HUES6 (cell line): ENCODE data around the gene MXI1.
A peak's percentile ranks its signal among the peaks of the same experiment; 100 is the strongest.

Experiments used
- H3K27ac ChIP-seq: 2 replicates; pipeline ENCODE4 v1.7.0; 2013; ENCODE audit warnings: low read depth, mild to moderate bottlenecking, low read length, inconsistent platforms
- H3K27me3 ChIP-seq: 2 replicates; pipeline ENCODE4 v1.6.1; 2013; ENCODE audit warnings: low read length; ENCODE audit not compliant: control insufficient read depth, insufficient read depth
- H3K36me3 ChIP-seq: 2 replicates; pipeline ENCODE4 v1.6.1; 2013; ENCODE audit warnings: low read length; ENCODE audit not compliant: control insufficient read depth, insufficient read depth
- H3K4me1 ChIP-seq: 2 replicates; pipeline ENCODE4 v1.6.1; 2013; ENCODE audit warnings: low read length; ENCODE audit not compliant: control insufficient read depth, insufficient read depth
- H3K4me3 ChIP-seq: 2 replicates; pipeline ENCODE4 v1.5.1; 2013; ENCODE audit warnings: low read depth, low read length
- H3K9ac ChIP-seq: one replicate; pipeline ENCODE4 v1.6.1; 2013; ENCODE audit warnings: mild to moderate bottlenecking, low read length
- H3K9me3 ChIP-seq: 2 replicates; pipeline ENCODE4 v1.6.1; 2013; ENCODE audit warnings: low read depth, low read length; ENCODE audit not compliant: control insufficient read depth, insufficient read depth

Gene MXI1

GRCh38 chr10:110305767-110306451, 98.5 kb downstream of the MXI1 start:
- Histone ChIP-seq H3K4me3 (0 out of 2 replicates have a peak overlapping the region, but pooled peaks have one; percentile 8), H3K9me3 (no peaks in the 10 kb centered on the region), H3K36me3 (peaks cover 31% of the 10 kb centered on the region), H3K9ac (peak overlapping the region; percentile 50), H3K4me1 (peaks cover 12% of the 10 kb centered on the region), H3K27ac (no peak overlapping the region), H3K27me3 (no peaks in the 10 kb centered on the region)

- H3K27me3 ChIP-seq, result no peaks in the 10 kb centered on the region
- no peak overlapping the region for H3K27ac ChIP-seq
- peaks cover 12% of the 10 kb centered on the region for H3K4me1 ChIP-seq
- H3K9me3 ChIP-seq, result no peaks in the 10 kb centered on the region
- no peak overlapping the region for H3K4me3 ChIP-seq
- H3K9ac ChIP-seq, result no peak overlapping the region
- H3K36me3 ChIP-seq, result peaks cover 26% of the 10 kb centered on the region
Measured at GRCh38 chr10:110306452-110306768, 99.0 kb downstream of the MXI1 start.

GRCh38 chr10:110307805-110308204, 100.4 kb downstream of the MXI1 start:
- no peak overlapping the region for H3K9ac ChIP-seq
- H3K36me3 ChIP-seq, result peaks cover 12% of the 10 kb centered on the region
- H3K4me1 ChIP-seq, result peaks cover 16% of the 10 kb centered on the region
- no peak overlapping the region for H3K4me3 ChIP-seq
- H3K27me3 ChIP-seq, result no peaks in the 10 kb centered on the region
- no peak overlapping the region for H3K27ac ChIP-seq
- H3K9me3 ChIP-seq, result no peaks in the 10 kb centered on the region

DNA sequence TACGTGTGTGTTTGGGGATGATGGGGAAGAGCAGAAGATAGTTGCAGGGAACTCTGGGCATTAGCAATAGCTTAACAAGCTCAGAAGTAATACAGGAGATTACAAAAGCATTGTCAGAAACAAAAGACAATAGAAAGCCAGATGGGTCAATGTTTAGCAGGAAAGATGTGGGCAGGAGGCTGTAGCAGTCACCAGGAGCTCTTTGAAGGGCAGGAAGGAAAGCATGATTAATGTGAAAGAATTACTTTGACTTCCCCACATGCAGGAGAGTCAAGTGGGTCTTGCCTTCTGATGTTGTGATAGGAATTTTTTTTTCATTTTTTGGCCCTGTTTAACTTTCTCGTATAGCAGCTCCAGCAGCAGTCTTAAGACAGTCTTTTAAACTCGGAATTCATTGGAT, 103.3 kb downstream of the MXI1 start:
- Histone ChIP-seq H3K27me3 (no peaks in the 10 kb centered on the region), H3K27ac (no peak overlapping the region)

DNA sequence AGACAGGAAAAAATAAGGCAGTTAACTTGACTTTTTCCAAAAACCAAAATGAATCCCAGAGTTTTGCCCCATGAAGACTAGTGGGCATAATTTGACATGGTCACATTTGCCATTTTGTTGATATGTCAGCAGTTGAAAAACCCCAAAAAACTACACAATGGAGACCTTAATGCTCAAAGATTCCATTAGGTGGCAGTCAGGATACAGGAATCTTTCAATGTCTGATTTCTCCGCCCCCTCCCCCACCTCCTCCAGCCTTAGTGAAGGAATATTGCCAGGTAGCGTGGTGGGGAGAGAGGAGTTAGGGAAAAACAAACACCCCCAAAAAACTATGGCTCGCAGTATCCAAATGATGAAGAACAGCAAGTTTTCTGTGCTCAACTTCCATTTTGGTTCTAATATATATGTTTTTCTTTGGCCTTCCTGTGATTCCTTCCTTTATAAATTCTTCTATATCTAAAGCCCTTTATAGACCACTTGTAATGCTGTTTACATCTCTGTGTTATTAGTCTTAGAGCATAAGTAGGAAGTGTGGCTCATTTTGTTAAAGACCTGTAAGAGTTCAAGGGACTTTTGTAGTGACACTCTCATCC, 104.0 kb downstream of the MXI1 start:
- Histone ChIP-seq H3K4me3 (no peak overlapping the region), H3K9me3 (no peaks in the 10 kb centered on the region), H3K27me3 (no peaks in the 10 kb centered on the region), H3K4me1 (peaks cover 6% of the 10 kb centered on the region), H3K27ac (no peak overlapping the region), H3K9ac (no peak overlapping the region), H3K36me3 (no peaks in the 10 kb centered on the region)

More for the DNA sequence above, 103.3 kb downstream of the MXI1 start:
- no peaks in the 10 kb centered on the region for H3K9me3 ChIP-seq
- no peak overlapping the region for H3K4me3 ChIP-seq
- H3K4me1 ChIP-seq, result peaks cover 6% of the 10 kb centered on the region
- H3K9ac ChIP-seq, result no peak overlapping the region
- H3K36me3 ChIP-seq, result no peaks in the 10 kb centered on the region

- no peak overlapping the region for H3K9ac ChIP-seq
Measured at GRCh38 chr10:110312206-110312605, 104.8 kb downstream of the MXI1 start.

GRCh38 chr10:110313674-110314073, 106.3 kb downstream of the MXI1 start:
- Histone ChIP-seq H3K27ac (no peak overlapping the region), H3K4me3 (no peak overlapping the region), H3K27me3 (no peaks in the 10 kb centered on the region), H3K9ac (no peak overlapping the region), H3K4me1 (peaks cover 10% of the 10 kb centered on the region), H3K9me3 (no peaks in the 10 kb centered on the region), H3K36me3 (no peaks in the 10 kb centered on the region)

More at GRCh38 chr10:110312206-110312605, 104.8 kb downstream of the MXI1 start:
- Histone ChIP-seq H3K27ac (no peak overlapping the region), H3K9me3 (no peaks in the 10 kb centered on the region), H3K27me3 (no peaks in the 10 kb centered on the region), H3K4me1 (peaks cover 6% of the 10 kb centered on the region), H3K36me3 (no peaks in the 10 kb centered on the region), H3K4me3 (no peak overlapping the region)

DNA sequence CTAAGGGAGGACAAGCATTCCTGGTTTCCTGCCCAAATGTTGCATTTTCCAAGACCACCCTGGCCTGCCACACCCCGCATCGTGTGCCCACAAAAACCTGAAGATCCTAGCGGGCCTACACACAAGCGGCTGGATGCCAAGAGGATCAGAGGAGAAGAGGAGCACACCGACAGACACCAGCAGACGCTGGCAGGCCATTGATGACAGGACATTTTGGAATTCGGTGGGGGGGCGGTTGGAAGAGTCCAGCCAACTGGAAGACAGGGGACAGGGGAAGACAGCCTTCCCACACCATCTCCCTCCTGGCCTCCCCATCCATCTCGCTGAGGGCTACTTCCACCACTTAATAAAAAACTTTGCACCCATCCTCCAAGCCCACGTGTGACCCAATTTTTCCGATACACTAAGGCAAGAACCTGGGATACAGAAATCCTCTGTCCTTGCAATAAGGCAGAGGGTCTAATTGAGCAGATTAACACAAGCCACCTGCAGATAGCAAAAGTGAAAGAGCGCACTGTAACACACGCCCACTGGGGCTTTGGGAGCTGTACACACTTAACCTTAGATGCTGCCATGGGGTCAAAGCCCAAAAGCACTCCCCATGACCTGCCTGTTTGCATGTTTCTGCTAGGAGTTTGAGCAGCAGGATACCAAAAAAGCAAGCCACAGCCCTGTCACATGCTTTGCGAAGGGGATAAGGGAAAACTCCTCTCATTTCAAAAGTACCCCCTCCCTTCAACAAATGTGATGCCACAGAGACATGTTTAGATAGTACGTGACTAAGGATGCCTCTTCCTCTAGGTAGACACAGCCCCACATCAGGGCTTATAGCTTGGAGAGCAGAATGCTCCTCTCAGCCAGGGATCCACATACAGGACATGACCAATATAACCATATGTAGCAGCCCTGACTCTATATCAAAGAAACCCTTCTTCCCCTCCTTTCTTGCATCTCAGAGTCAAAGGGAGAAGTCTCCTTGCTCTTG, 110.8 kb downstream of the MXI1 start:
- H3K4me1 ChIP-seq, result peaks cover 8% of the 10 kb centered on the region; the same call in 1 of the 2 replicates
- H3K27ac ChIP-seq, result no peak overlapping the region
- peaks cover 18% of the 10 kb centered on the region; the same call in 1 of the 2 replicates for H3K9me3 ChIP-seq
- no peak overlapping the region for H3K4me3 ChIP-seq
- H3K9ac ChIP-seq, result no peak overlapping the region
- no peaks in the 10 kb centered on the region for H3K27me3 ChIP-seq
- H3K36me3 ChIP-seq, result no peaks in the 10 kb centered on the region

- Histone ChIP-seq H3K27me3 (no peaks in the 10 kb centered on the region), H3K27ac (no peak overlapping the region), H3K4me1 (peaks cover 8% of the 10 kb centered on the region; the same call in 1 of the 2 replicates), H3K36me3 (no peaks in the 10 kb centered on the region), H3K9ac (no peak overlapping the region), H3K9me3 (peaks cover 18% of the 10 kb centered on the region; the same call in 1 of the 2 replicates), H3K4me3 (no peak overlapping the region)
Measured at GRCh38 chr10:110321869-110322620, 114.6 kb downstream of the MXI1 start.

GRCh38 chr10:110323503-110323902, 116.1 kb downstream of the MXI1 start:
- H3K36me3 ChIP-seq, result no peaks in the 10 kb centered on the region
- H3K9me3 ChIP-seq, result peaks cover 20% of the 10 kb centered on the region
- H3K27me3 ChIP-seq, result no peaks in the 10 kb centered on the region
- H3K9ac ChIP-seq, result no peak overlapping the region
- H3K27ac ChIP-seq, result no peak overlapping the region
- H3K4me3 ChIP-seq, result no peak overlapping the region
- peaks cover 4% of the 10 kb centered on the region; the same call in 1 of the 2 replicates for H3K4me1 ChIP-seq
